ENCODE data around the gene ISOC2. TPM values are rescaled to one million over a fixed set of nuclear protein-coding genes. Genes with fewer than 3 reads are reported as not detected.
"Not testable (repeated sequence)": the region's sequence is repeated elsewhere in the genome, so short reads cannot be mapped to it uniquely, and the experiment has no call there.

The ISOC2 gene
- total RNA-seq, 4 donors from 2014 or later, result 71.1 to 142 (median 97.6) TPM

GRCh38 chr19:55500368-55500952 lies 39.0 kb upstream of the ISOC2 start:
- in situ Hi-C loops (cut with MboI; ENCODE audit: low pct_ligation_motif_present in 1 of 4, low pct_unique_long_range_greater_than_20kb in 1 of 4, low sequenced_read_pairs in 3 of 4) (loop anchor here in 2 of 4 donors (10.0 kb wide), 1 partner anchor 356 kb away; the partner anchor contains the start of gene TNNT1 (in 2 of the 2)), intact Hi-C loops (cut with DNase I; ENCODE audit: low total_unique reads) (loop anchor here (10.0 kb wide), 1 partner anchor 356 kb away; the partner anchor contains the start of gene TNNT1)
- 87 to 92% methylated on average over 4 to 26 of the region's 26 CpGs for WGBS, 2 donors (ENCODE audit: low coverage in 1 of 2)
- TF ChIP-seq EP300 (IDR thresholded peaks at IDR 0.05; ENCODE audit: low read depth), result no peak
- Histone ChIP-seq H3K27me3 (no peaks in the 10 kb centered on the region), H3K36me3 (no peaks in the 10 kb centered on the region), H3K27ac (no peak overlapping the region), H3K9me3 (no peaks in the 10 kb centered on the region), H3K4me3 (no peak overlapping the region), H3K4me1 (peaks cover 0 to 10% (median 5%) of the 10 kb centered on the region in 4 donors)
- no peak for DNase-seq

GRCh38 chr19:55498246-55498840 lies 36.9 kb upstream of the ISOC2 start:
- Histone ChIP-seq H3K4me3 (no peak overlapping the region), H3K9me3 (no peaks in the 10 kb centered on the region), H3K4me1 (peaks cover 0 to 2% (median under 1%) of the 10 kb centered on the region in 4 donors), H3K36me3 (no peaks in the 10 kb centered on the region), H3K27me3 (peaks cover 4% of the 10 kb centered on the region), H3K27ac (no peak overlapping the region)
- WGBS, 2 donors (ENCODE audit: low coverage in 1 of 2), result 30% methylated on average over 1 of the region's 2 CpGs; no CpG with 5 or more reads in 1 of the 2 donors
- intact Hi-C loops (cut with DNase I; ENCODE audit: low total_unique reads) (no loop called here), in situ Hi-C loops (cut with MboI; ENCODE audit: low pct_ligation_motif_present in 1 of 4, low pct_unique_long_range_greater_than_20kb in 1 of 4, low sequenced_read_pairs in 3 of 4) (loop anchor here in 1 of 4 donors (10.0 kb wide), 1 partner anchor 364 kb away; no protein-coding TSS in a partner anchor)
- no peak for DNase-seq
- no peak for TF ChIP-seq EP300 (IDR thresholded peaks at IDR 0.05; ENCODE audit: low read depth)
- TF ChIP-seq POLR2AphosphoS5 (IDR thresholded peaks at IDR 0.05), result no peak
- no peak for TF ChIP-seq CTCF (IDR thresholded peaks at IDR 0.05)
- TF ChIP-seq POLR2A (IDR thresholded peaks at IDR 0.05), result no peak

- H3K36me3 ChIP-seq, result no peaks in the 10 kb centered on the region
- H3K27ac ChIP-seq, result no peak overlapping the region
- no peak for DNase-seq
- no peaks in the 10 kb centered on the region for H3K4me1 ChIP-seq
- in situ Hi-C loops (cut with MboI; ENCODE audit: low pct_ligation_motif_present in 1 of 4, low pct_unique_long_range_greater_than_20kb in 1 of 4, low sequenced_read_pairs in 3 of 4), result loop anchor here in 1 of 4 donors (10.0 kb wide), 1 partner anchor 363 kb away; no protein-coding TSS in a partner anchor
- TF ChIP-seq POLR2AphosphoS5 (IDR thresholded peaks at IDR 0.05), result no peak
- no peak for TF ChIP-seq CTCF (IDR thresholded peaks at IDR 0.05)
- no peak for TF ChIP-seq EP300 (IDR thresholded peaks at IDR 0.05; ENCODE audit: low read depth)
- TF ChIP-seq POLR2A (IDR thresholded peaks at IDR 0.05), result no peak
- no peaks in the 10 kb centered on the region for H3K9me3 ChIP-seq
- intact Hi-C loops (cut with DNase I; ENCODE audit: low total_unique reads), result no loop called here
- peaks cover 7% of the 10 kb centered on the region for H3K27me3 ChIP-seq
- no peak overlapping the region for H3K4me3 ChIP-seq
- WGBS, 2 donors (ENCODE audit: low coverage in 1 of 2), result 77% methylated on average over 12 of the region's 13 CpGs; no CpG with 5 or more reads in 1 of the 2 donors
These were observed 36.3 kb upstream of the ISOC2 start for GRCh38 chr19:55497763-55498162.

GRCh38 chr19:55496820-55497219 lies 35.4 kb upstream of the ISOC2 start:
- 82 to 90% methylated on average over 2 to 10 of the region's 10 CpGs for WGBS, 2 donors (ENCODE audit: low coverage in 1 of 2)
- H3K4me3 ChIP-seq; H3K27ac ChIP-seq; DNase-seq; intact Hi-C loops (cut with DNase I; ENCODE audit: low total_unique reads); H3K36me3 ChIP-seq; H3K9me3 ChIP-seq; H3K4me1 ChIP-seq: not testable (repeated sequence)
- in situ Hi-C loops (cut with MboI; ENCODE audit: low pct_ligation_motif_present in 1 of 4, low pct_unique_long_range_greater_than_20kb in 1 of 4, low sequenced_read_pairs in 3 of 4), result loop anchor here in 1 of 4 donors (10.0 kb wide), 1 partner anchor 362 kb away; no protein-coding TSS in a partner anchor
- H3K27me3 ChIP-seq, result peaks cover 14% of the 10 kb centered on the region

GRCh38 chr19:55495646-55496349 lies 34.4 kb upstream of the ISOC2 start:
- TF ChIP-seq EP300 (IDR thresholded peaks at IDR 0.05; ENCODE audit: low read depth), result no peak
- no peak for TF ChIP-seq POLR2A (IDR thresholded peaks at IDR 0.05)
- no peak for TF ChIP-seq CTCF (IDR thresholded peaks at IDR 0.05)
- TF ChIP-seq POLR2AphosphoS5 (IDR thresholded peaks at IDR 0.05), result no peak
- Histone ChIP-seq H3K9me3 (no peaks in the 10 kb centered on the region), H3K27ac (no peak overlapping the region), H3K4me1 (peaks cover 0 to 14% (median 2%) of the 10 kb centered on the region in 4 donors), H3K27me3 (peaks cover 14% of the 10 kb centered on the region), H3K36me3 (no peaks in the 10 kb centered on the region), H3K4me3 (no peak overlapping the region)
- in situ Hi-C loops (cut with MboI; ENCODE audit: low pct_ligation_motif_present in 1 of 4, low pct_unique_long_range_greater_than_20kb in 1 of 4, low sequenced_read_pairs in 3 of 4), result loop anchor here in 1 of 4 donors (10.0 kb wide), 1 partner anchor 361 kb away; no protein-coding TSS in a partner anchor
- 33 to 74% methylated on average over 1 to 11 of the region's 11 CpGs for WGBS, 2 donors (ENCODE audit: low coverage in 1 of 2)
- no peak for DNase-seq
- intact Hi-C loops (cut with DNase I; ENCODE audit: low total_unique reads), result no loop called here

Data from transverse colon (tissue), 4 donors.